GM19452 (cell line): ENCODE results near the gene AMZ2.
"Not testable (repeated sequence)": the region's sequence is repeated elsewhere in the genome, so short reads cannot be mapped to it uniquely, and the experiment has no call there.

Experiments used
- ATAC-seq: cut with Tn5 transposase; IDR thresholded peaks from one replicate; pipeline ENCODE4 v1.9.1; 2021; ENCODE audit not compliant: unreplicated experiment

Gene AMZ2

GRCh38 chr17:68247445-68248198 is at the start of gene AMZ2:
AMZ2 (plus strand) TSS chr17:68248043; CDS start chr17:68250188, 2,145 bp downstream.
- peak; percentile 84 for ATAC-seq

GRCh38 chr17:68198931-68199836 is 48.7 kb upstream of the AMZ2 start:
- ATAC-seq = no peak

DNA sequence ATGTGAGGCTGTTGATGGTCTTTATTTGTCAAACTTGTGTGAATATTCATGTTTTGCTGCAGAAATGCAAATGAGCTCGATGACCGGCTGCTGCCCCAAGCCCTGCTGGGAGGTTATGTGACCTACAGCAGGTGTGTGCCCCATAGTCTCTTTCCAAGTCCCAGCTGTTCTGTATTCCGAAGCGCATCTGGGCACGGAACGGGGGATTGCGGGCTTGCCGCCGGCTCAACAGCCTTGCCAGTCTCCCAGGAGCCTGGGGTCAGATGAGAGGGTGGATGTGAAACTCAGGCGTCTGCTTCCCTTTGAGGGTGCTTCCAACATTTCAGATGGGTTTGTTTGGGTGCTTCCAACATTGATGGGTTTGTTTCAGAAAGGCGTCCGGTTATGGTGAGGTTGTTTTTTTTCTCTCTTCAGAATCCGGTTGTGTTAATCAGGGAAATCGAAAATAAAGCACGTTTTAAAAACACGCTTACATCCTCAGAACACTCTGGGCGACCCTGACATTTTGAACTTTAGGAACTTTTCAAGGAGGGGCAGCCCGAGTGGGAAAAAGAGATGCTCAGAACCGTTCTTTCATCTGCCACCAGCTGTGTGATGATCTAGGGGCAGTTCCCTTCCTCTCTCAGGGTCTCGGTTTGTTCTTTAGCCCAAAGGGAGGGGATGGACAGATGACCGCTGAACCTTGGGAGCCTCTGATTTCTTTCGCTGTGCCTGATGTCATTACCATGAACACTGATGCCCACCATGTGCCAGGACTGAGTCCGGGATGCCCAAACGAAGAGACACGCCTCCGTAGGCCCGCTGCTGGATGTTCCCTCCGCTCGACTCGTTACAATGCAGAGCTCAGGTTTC is 47.8 kb upstream of the AMZ2 start:
- no peak for ATAC-seq

GRCh38 chr17:68200689-68201417 is 47.0 kb upstream of the AMZ2 start:
- ATAC-seq = no peak

DNA sequence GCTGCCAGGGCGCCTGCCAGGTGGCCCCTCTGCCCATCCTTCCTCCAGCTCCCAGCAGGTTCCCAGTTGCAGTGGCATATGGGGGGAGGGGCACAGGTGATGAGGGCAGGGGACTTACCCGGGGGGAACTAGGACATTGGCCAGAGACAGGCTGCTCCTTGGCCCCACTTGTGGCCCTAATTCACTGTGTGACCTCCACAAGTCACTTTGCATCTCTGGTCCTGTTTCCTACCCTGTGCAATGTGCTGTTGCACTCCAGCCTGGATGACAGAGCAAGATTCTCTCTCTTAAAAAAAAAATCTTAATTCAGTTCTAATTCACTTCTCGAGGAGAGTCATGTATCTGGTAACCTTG is 46.4 kb upstream of the AMZ2 start:
- not testable (repeated sequence) for ATAC-seq

DNA sequence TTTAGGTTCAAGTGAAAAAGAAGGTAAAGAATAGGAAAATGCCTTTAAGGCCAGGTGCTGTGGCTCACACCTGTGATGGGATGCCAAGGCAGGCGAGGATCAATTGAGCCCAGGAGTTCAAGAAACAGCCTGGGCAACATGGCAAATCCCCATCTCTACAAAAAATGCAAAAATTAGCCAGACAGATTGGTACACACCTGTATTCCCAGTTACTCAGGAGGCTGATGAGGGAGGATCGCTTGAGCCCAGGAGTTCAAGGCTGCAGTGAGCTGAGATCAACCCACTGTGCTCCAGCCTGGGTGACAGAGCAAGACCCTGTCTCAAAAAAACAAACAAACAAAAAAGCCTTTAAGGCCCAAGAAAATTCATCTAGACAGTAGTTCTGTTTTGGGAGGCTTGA is 45.5 kb upstream of the AMZ2 start:
- ATAC-seq = not testable (repeated sequence)

DNA sequence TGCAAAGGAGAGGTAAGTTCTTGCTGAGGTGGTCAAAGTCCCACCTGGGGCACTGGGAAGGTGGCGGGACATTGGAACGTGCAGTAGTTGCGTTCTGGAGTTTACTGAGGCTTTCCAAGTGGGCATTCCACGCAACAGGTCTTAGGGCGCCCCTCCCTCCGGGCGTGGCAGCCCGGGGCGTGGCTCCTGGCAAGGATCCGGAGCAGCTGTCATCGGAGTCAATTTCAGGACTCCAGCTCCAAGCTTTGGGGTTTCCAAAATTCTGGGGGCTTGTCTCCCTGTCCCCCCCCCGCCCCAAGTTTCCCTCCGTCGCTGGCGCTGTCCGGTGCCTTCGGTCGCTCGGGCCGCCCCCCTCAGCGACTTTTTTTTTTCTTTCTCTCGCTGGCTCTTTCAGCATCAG is 43.1 kb upstream of the AMZ2 start:
- no peak for ATAC-seq

DNA sequence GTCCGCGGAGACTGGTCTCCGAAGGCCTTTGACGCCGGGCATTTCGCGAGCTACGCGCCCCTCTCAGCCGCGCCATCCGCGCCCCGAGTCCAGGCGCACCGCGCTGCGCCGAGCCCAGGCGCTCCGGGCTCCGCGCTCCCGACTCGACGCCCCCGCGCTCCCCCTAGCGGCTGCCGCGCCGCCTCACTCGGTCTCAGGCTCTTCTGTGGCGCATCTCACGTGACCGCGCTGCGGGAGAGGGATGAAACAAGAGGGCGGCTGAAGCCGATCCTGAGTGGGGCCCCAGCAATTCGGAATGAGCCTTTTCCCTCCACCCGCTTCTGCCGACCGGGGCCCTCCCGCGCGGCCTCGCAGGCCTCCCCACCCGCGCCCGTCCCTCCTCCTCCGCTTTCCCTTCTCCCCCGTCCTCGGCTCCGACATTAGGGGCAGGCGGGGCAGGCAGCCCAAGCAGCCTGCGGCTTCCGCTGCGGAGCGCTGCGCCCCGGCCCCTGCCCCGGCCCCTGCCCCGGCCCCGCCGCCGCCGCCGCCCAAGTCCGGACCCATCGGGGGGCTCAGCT is 42.5 kb upstream of the AMZ2 start:
- ATAC-seq = peak; percentile 89

- peak; percentile 35 for ATAC-seq
Observed at GRCh38 chr17:68205808-68206720, 41.8 kb upstream of the AMZ2 start.

- no peak for ATAC-seq
Observed at GRCh38 chr17:68207651-68208253, 40.1 kb upstream of the AMZ2 start.

DNA sequence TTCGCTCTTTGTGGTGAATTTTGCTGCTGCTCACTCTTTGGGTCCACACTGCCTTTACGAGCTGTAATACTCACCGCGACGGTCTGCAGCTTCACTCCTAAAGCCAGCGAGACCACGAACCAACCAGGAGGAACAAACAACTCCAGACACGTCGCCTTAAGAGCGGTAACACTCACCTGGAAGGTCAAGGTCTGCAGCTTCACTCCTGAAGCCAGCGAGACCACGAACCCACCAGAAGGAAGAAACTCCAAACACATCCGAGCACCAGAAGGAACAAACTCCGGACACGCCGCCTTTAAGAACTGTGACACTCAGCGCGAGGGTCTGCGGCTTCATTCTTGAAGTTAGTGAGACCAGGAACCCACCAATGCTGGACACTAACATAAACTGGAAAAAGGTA is 39.2 kb upstream of the AMZ2 start:
- not testable (repeated sequence) for ATAC-seq

- not testable (repeated sequence) for ATAC-seq
Observed at GRCh38 chr17:68209191-68209900, 38.5 kb upstream of the AMZ2 start.

DNA sequence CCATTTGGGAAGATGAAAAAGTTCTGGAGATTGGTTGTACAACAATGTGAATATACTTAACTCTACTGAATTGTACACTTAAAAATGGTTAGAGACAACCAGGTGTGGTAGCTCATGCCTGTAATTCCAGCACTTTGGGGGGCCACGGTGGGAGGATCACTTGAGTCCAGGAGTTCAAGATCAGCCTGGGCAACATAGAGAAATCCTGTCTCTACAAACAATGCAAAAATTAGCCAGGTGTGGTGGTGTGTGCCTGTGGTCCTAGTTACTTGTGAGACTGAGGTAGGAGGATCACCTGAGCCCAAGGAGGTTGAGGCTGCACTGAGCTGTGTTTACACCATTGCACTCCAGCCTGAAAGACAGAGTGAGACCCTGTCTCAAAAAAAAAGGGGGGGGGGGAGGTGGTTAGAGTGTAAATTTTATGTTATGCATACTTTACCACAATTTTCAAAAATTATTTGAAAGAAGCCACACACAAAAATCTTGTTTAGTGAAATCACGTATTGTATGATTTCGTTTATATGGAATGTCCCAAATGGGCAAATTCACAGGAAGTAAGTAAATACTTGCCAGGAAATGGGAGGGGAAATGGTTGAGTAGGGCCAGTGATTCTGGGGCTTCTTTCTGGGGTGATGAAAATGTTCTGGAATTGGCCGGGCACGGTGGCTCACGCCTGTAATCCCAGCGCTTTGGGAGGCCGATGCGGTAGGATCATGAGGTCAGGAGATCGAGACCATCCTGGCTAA is 37.1 kb upstream of the AMZ2 start:
- no peak for ATAC-seq

DNA sequence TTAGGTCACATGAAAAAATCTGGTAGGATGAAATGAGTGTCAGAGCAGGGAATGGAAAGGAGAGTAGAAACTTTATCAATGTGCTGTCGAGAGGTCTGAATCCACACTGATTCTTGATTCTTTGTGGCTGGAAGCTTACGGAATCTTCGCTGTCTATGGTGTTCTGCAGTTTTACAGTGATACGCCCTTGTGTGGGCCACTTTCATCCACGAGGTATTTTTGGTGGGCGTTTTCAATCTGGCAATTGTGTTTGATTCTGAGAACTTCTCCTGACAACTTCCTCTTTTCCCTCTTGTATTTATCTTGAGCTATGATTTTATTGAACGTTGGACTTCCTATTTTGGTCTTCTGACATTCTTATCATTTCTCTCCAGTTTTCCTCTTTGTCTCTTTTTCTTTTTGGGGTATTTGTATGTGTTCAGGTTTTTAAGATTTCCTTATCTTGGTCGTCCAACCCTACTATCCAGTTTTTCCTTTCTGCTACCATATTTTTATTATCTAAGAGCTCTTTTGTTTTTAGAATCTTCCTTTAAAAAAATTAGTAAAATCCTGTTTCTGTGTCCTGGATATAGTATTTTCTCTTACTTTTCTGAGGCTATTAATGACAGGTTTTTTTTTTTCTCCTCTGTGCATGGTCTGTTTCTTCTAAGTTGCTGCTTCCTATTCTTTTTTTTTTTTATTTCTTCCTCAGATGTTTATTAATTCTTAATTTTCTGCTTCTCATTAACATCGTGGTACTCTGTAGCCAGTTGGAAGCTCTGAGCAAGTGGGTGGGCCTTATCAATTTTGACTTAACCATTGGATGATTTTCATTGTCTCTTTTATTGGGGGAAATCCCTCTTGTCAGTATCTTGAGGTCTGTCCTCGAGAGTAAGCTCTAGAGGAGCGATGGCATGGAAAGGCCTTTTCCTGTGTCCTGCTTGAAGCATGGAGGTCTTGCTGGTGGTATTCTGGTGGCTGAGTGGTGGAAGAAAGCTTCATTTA is 34.1 kb upstream of the AMZ2 start:
- not testable (repeated sequence) for ATAC-seq

DNA sequence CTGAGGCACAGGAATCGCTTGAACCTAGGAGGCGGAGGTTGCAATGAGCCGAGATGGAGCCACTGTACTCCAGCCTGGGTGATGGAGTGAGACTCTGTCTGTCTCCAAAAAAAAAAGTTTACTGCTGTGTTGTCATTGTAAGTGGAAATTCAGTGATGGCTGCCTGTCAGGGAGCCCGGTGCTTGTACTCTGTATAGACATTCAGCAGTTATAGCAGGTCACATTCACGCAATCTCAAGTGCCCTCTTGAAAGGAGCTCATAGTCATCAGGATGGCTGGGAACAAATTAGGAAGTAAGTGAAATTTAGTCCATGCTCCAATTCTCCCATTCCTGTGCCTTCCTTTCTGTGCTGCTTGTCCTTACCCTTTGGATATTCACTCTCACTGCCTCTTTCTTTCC is 32.4 kb upstream of the AMZ2 start:
- not testable (repeated sequence) for ATAC-seq

GRCh38 chr17:68219429-68219828 is 28.4 kb upstream of the AMZ2 start:
- not testable (repeated sequence) for ATAC-seq
